Smooth muscle cell (in vitro differentiated cells): ENCODE data around the gene PARD6G. TPM values are rescaled to one million over a fixed set of nuclear protein-coding genes. Genes with fewer than 3 reads are reported as not detected.

Experiments used
- DNase-seq: peaks from one replicate; lab custom pipeline; 2025; ENCODE audit not compliant: unreplicated experiment; lab: John Stamatoyannopoulos, UW
- H2AFZ ChIP-seq: fragments of 200-600 bp; sonication (generic); 2 replicates; pipeline ENCODE4 v1.6.0; 2016; ENCODE audit warnings: antibody characterized with exemption, low read depth, mild to moderate bottlenecking
- H3F3A ChIP-seq: fragments of 200-600 bp; sonication (generic); 2 replicates; pipeline ENCODE4 v1.6.0; 2017; ENCODE audit warnings: antibody characterized with exemption, low read depth
- H3K27ac ChIP-seq: fragments of 200-600 bp; sonication (generic); 2 replicates; pipeline ENCODE4 v1.5.1; 2016; ENCODE audit warnings: low read depth, mild to moderate bottlenecking
- H3K27me3 ChIP-seq: fragments of 200-600 bp; sonication (generic); 2 replicates; pipeline ENCODE4 v1.6.1; 2016; ENCODE audit warnings: low read depth, mild to moderate bottlenecking
- H3K36me3 ChIP-seq: fragments of 200-600 bp; sonication (generic); 2 replicates; pipeline ENCODE4 v1.5.1; 2016; ENCODE audit warnings: low read depth
- H3K4me1 ChIP-seq: fragments of 200-600 bp; sonication (generic); 2 replicates; pipeline ENCODE4 v1.5.1; 2016; ENCODE audit warnings: low read depth
- H3K4me2 ChIP-seq: fragments of 200-600 bp; sonication (generic); 2 replicates; pipeline ENCODE4 v1.6.0; 2016; ENCODE audit warnings: mild to moderate bottlenecking
- H3K4me3 ChIP-seq: fragments of 200-600 bp; sonication (generic); 2 replicates; pipeline ENCODE4 v1.5.1; 2016; ENCODE audit warnings: mild to moderate bottlenecking
- H3K79me2 ChIP-seq: fragments of 200-600 bp; sonication (generic); 2 replicates; pipeline ENCODE4 v1.6.0; 2016; ENCODE audit warnings: low read depth, mild to moderate bottlenecking
- H3K9ac ChIP-seq: fragments of 200-600 bp; sonication (generic); 2 replicates; pipeline ENCODE4 v1.6.0; 2016; ENCODE audit warnings: low read depth
- H3K9me3 ChIP-seq: fragments of 200-600 bp; sonication (generic); replicated peaks from 2 replicates; pipeline ENCODE4 v1.5.1; 2016; ENCODE audit warnings: low read depth
- H4K20me1 ChIP-seq: fragments of 200-600 bp; sonication (generic); 2 replicates; pipeline ENCODE4 v1.6.0; 2016; ENCODE audit warnings: low read depth
- WGBS: methylation state at CpG from one replicate; pipeline ENCODE4 v1.1.7; 2016; ENCODE audit warnings: low lambda C conversion rate; 5-methylcytosine and 5-hydroxymethylcytosine counted together
- polyA plus RNA-seq: library from polyadenylated mRNA; unstranded; fragments of >200 nt; fragmentation: Nextera tagmentation; extraction: Ambion mirVana; gene quantifications from 2 replicates; pipeline ENCODE4 v1.2.1, GENCODE V29; 2016
- total RNA-seq: library from RNA; depleted of rRNA; stranded (reverse); fragments of >200 nt; gene quantifications from 2 replicates; pipeline ENCODE4 v1.2.3, GENCODE V29; 2014
- TF ChIP-seq, protein P1 (sequence below): fragments of 200-600 bp; sonication (generic); IDR thresholded peaks from 2 replicates; pipeline ENCODE4 v1.5.1; 2017; ENCODE audit warnings: borderline replicate concordance, mild to moderate bottlenecking, antibody characterized with exemption; ENCODE audit not compliant: insufficient read depth, poor library complexity, severe bottlenecking

PARD6G gene
- total and polyA plus RNA-seq, 2 experiments from 2014 or later, result 19.8 to 19.9 TPM

DNA sequence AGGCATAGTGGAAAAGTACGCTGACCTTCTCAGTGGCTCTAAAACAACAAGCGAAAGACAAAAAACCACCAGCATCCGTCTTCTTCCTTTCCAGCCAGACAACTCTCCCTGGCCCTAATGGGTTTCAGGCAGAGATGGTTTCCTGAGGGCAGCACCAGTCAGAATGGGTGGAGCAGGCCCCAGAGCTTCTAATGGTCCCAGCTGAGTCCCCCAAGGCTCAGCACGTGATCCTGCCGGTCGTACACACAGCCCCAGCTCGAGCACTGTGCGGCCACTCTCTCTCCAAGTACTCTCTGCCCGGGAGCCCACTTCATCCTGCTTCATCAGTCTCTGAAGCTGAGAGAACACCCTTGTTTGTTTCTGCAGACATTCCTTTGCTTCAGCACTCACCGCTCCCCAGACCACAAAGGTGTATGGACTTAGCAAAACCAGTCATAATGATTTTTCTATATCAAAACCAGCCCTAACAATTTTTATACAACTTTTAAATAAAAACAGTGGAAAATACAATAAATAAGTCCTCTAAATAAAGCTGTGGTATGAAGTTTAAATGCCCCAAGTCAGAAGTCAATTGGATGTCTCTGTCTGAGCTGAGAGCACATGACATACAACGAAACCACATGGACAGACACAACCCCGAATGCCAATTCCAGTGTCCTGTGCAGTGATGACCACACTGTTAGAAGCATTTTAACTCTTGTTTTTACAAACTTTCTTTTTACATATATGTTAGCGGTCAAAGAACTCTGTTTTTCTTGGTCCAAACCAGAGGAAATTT is 63.9 kb downstream of the PARD6G start:
- Histone ChIP-seq H3K4me3 (no peak overlapping the region), H3K4me2 (no peak overlapping the region), H3K27ac (no peak overlapping the region), H3K9ac (no peak overlapping the region), H3F3A (no peaks in the 10 kb centered on the region), H3K36me3 (no peaks in the 10 kb centered on the region), H3K4me1 (no peaks in the 10 kb centered on the region), H2AFZ (no peak overlapping the region), H4K20me1 (peaks cover 77% of the 10 kb centered on the region), H3K79me2 (no peaks in the 10 kb centered on the region), H3K9me3 (no peaks in the 10 kb centered on the region), H3K27me3 (no peaks in the 10 kb centered on the region)
- WGBS, result 81% methylated on average over 13 of the region's 13 CpGs
- DNase-seq, result no peak
- TF ChIP-seq, protein P1, sequence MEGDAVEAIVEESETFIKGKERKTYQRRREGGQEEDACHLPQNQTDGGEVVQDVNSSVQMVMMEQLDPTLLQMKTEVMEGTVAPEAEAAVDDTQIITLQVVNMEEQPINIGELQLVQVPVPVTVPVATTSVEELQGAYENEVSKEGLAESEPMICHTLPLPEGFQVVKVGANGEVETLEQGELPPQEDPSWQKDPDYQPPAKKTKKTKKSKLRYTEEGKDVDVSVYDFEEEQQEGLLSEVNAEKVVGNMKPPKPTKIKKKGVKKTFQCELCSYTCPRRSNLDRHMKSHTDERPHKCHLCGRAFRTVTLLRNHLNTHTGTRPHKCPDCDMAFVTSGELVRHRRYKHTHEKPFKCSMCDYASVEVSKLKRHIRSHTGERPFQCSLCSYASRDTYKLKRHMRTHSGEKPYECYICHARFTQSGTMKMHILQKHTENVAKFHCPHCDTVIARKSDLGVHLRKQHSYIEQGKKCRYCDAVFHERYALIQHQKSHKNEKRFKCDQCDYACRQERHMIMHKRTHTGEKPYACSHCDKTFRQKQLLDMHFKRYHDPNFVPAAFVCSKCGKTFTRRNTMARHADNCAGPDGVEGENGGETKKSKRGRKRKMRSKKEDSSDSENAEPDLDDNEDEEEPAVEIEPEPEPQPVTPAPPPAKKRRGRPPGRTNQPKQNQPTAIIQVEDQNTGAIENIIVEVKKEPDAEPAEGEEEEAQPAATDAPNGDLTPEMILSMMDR, result no peak

DNA sequence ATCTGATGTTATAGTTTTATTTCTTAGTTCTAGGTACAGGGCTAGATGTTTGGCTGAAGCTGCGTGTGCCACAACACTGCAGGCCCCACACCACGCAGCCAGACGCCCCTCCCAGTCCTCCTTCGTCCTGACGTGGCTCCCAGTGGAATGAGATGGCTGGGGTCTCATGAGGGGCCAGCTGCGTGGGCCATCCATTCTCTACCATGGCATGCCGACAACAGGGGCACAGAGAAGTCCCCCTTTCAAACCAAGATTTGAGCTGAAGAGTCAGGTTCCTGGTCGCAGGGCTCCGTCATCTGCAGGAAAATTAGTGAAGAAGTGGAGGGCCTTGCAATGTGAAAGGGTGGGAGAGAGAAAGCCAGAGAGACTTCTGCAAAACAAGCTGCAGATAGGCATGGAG is 64.5 kb downstream of the PARD6G start:
- Histone ChIP-seq H3K4me3 (no peak overlapping the region), H3K4me2 (no peak overlapping the region), H4K20me1 (peaks cover 79% of the 10 kb centered on the region), H3K27ac (no peak overlapping the region), H3K4me1 (no peaks in the 10 kb centered on the region), H3K36me3 (no peaks in the 10 kb centered on the region), H3K79me2 (no peaks in the 10 kb centered on the region), H3F3A (no peaks in the 10 kb centered on the region), H3K9me3 (no peaks in the 10 kb centered on the region), H3K27me3 (no peaks in the 10 kb centered on the region), H2AFZ (no peak overlapping the region), H3K9ac (no peak overlapping the region)
- no peak for DNase-seq
- TF ChIP-seq, protein P1, result no peak
- 96% methylated on average over 9 of the region's 9 CpGs for WGBS

- WGBS, result 87% methylated on average over 12 of the region's 12 CpGs
- H3K9ac ChIP-seq, result no peak overlapping the region
- no peaks in the 10 kb centered on the region for H3K27me3 ChIP-seq
- H3K36me3 ChIP-seq, result no peaks in the 10 kb centered on the region
- H4K20me1 ChIP-seq, result peaks cover 74% of the 10 kb centered on the region
- H3K9me3 ChIP-seq, result no peaks in the 10 kb centered on the region
- H3K4me2 ChIP-seq, result no peak overlapping the region
- TF ChIP-seq, protein P1, result no peak
- no peak overlapping the region for H3K27ac ChIP-seq
- no peak for DNase-seq
- H2AFZ ChIP-seq, result no peak overlapping the region
- H3K79me2 ChIP-seq, result no peaks in the 10 kb centered on the region
- no peaks in the 10 kb centered on the region for H3F3A ChIP-seq
- H3K4me3 ChIP-seq, result no peak overlapping the region
- no peaks in the 10 kb centered on the region for H3K4me1 ChIP-seq
Measured at GRCh38 chr18:80181642-80182461, 65.5 kb downstream of the PARD6G start.
